ENCODE results near the gene KCNC3. TPM values are rescaled to one million over a fixed set of nuclear protein-coding genes. Genes with fewer than 3 reads are reported as not detected.

The KCNC3 gene
- 0.48 TPM for total RNA-seq (ENCODE audit: insufficient read depth, low replicate concordance)

DNA sequence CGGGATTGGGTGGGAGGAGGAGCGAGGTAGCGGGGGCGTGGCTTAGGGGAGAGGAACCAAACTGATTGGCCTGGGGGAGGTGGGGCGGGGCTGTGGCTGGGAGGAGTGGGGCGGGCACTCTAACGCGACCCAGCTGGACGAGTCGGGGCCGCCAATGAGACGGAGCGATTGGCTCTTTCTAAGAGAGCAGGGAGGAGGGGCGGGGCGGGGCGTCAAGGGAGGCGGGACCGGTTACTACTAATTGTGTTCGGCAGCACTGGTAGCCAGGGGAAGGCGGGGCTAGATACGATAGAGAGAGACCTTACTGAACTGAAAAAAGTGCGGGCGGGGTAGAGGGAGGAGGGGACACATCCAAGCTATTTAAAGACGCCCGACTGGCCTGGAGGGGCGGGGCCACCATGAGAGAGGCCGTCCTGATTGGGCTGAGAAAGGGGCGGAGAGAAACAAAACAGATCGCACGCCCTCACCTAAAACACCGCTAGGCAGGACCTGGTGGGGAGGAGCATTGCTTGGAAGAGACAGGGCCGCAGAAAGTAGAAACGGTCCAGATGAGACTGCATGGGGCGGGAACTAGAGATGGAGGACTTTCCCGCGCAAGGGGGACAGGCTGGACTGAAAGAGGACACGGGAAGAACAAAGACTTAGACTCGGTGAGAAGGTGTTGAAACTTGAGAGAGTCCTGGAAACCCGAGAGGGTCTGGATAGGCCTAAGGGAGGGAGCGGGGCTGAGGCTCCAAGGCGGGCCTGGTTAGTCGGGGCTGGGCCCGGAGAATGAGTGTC is at the start of gene KCNC3:
TSS of gene KCNC3 (minus strand) at position 232 of the 780 bp plus-strand sequence. CDS start 295 bp downstream, outside the sequence.
- DNase-seq (ENCODE audit: low spot score), result peak; percentile 99

- DNase-seq (ENCODE audit: low spot score), result no peak
Measured at GRCh38 chr19:50378863-50379236, 49.7 kb upstream of the KCNC3 start.

GRCh38 chr19:50378169-50378862 is 49.1 kb upstream of the KCNC3 start:
- no peak for DNase-seq (ENCODE audit: low spot score)

DNA sequence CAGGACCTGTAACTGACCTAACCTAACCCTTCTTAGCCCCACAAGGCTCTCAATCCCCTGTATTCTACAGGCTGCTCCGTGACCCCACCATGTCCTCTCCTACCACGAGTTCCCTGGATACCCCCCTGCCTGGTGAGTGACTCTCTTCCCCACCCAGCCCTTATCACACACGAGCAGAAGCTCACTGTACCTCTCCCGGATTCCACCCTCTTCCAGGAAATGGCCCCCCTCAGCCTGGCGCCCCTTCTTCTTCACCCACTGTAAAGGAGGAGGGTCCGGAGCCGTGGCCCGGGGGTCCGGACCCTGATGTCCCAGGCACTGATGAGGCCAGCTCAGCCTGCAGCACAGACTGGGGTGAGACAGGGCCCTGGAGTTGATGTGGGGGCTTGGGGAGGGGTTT is 48.3 kb upstream of the KCNC3 start:
- DNase-seq (ENCODE audit: low spot score), result no peak

DNA sequence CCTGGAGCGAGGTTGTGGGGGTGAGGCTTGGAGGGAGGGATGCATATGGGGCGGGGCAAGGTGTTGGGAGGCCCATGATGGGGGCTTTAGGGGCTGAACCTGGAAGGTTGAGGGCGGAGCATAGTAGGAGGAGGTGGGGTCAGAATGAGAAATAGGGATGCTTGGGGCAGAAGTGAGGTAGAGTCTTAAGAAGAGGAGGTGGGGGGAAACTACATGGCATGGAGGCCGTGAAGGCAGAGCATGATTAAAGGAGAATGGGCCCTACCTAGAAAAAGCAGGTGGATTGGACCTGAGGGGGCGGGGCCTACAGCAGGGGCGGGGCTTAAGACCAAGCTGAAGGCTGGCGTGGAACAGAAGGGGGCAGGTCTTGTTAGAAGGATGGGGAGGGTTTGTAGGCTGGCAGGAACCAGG is 47.9 kb upstream of the KCNC3 start:
- peak; percentile 29 for DNase-seq (ENCODE audit: low spot score)

DNA sequence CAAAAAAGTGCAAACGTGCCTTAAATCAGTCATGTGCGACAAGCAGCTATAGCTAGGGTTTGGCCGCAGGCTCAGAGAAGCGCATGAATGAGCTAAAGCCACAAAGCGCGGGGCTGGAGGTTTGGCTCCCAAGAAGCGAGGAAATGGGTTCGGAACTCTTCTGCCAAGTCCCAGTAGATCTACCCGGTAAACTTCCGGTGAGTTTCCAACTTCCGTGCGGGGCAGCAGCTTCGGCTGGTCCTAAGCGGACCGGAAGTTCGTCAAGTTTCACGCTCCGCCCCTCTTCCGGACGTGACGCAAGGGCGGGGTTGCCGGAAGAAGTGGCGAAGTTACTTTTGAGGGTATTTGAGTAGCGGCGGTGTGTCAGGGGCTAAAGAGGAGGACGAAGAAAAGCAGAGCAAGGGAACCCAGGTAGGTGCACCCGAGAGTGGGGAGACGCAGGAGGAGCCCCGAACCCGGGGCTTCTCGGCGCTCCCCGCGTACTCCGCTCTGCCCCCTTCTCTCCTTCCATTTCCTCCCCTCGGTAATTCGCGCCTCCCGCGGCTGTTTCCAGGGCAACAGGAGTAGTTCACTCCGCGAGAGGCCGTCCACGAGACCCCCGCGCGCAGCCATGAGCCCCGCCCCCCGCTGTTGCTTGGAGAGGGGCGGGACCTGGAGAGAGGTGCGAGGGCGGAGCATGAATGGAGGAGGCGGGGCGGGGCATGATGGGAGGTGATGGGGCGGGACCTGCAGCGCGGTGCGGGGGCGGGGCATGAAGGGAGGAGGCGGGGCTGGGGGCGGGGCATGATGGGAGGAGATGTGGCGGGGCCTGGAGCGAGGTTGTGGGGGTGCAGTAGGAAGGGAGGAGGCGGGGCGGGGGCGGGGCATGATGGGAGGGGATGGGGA is 47.2 kb upstream of the KCNC3 start, which contains the start of gene NR1H2:
TSS of gene NR1H2 (plus strand) at position 292 of the 885 bp plus-strand sequence. CDS start 1,149 bp downstream, outside the sequence.
- DNase-seq (ENCODE audit: low spot score), result peak; percentile 98

DNA sequence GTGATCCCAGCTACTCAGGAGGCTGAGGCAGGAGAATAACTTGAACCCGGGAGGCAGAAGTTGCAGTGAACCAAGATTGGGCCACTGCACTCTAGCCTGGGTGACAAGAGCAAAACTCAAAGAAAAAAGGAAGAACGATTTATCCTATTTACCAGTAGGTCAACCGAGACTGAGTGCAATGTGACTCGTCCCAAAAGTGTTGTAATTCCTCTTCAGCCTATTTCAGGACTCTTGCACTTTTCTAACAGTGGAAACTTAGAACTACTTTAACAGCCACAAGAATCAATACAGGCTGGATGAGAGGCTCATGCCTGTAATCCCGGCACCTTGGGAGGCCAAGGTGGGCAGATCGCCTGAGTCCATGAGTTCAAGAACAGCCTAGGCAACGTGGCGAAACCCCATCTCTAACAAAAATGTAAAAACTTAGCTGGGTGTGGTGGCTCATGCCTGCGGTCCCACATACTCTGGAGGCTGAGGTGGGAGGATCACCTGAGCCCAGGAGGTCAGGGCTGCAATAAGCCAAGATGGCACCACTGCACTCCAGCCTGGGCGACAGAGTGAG is 42.8 kb upstream of the KCNC3 start:
- no peak for DNase-seq (ENCODE audit: low spot score)

- DNase-seq (ENCODE audit: low spot score), result peak; percentile 91
Measured at GRCh38 chr19:50368649-50369570, 39.7 kb upstream of the KCNC3 start.

GRCh38 chr19:50365434-50366306 is 36.5 kb upstream of the KCNC3 start, which contains the start of gene NAPSA:
NAPSA (minus strand) TSS chr19:50365639; CDS start chr19:50365621, 18 bp downstream.
- DNase-seq (ENCODE audit: low spot score), result no peak

DNA sequence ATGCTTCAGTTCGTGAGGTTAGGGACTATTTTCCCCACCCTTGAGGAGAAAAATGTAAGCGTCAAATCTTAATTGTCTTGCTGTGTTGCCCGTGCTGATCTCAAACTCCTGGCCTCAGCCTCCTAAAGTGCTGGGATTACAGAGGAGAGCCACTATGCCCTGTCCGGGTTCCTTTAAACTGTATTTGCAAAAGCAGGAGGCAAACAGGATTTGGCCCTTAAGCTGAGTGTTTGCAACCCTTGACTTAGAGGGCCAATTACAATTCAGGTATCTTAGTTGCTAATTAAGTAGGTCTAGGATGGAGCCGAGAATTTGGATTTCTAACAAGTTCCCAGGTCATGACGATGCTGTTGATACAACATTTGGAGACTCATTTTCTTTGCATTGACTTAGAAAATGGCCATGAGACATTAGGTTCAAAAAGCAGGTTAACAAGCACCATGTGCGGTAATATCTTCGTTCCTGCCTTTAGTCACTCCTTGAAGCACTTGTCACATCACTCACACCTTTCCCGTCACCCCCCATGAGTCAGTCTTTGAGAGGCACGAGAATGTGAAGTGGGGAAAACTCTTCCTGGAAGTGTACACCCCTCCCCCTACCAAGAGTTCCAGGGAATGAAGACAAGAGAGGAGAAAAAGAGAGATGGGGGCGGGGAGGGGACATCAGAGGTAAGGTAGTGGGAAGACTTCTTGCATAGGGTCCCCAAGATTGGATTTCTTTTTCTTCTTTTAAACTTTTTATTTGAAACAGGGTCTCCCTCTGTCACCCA is 33.7 kb upstream of the KCNC3 start:
- no peak for DNase-seq (ENCODE audit: low spot score)

DNA sequence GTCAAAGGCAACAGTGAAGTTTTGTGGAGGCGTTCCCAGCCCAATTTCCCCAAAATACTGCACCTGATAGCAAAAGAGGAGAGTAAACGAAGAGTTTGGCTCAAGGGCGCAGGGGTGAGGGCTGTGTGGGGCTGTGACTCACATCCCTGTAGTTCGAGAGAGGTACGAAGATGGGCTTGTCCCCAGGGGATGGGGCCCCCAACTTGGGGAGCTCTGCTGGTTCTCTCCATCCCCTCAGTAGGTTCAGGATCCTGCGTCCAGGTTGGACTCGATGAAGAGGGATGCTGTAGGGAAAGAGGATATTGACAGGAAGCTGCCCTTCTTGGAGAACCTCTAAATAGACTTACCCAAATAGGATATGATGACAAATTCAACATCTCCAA is 32.8 kb upstream of the KCNC3 start:
- no peak for DNase-seq (ENCODE audit: low spot score)

DNA sequence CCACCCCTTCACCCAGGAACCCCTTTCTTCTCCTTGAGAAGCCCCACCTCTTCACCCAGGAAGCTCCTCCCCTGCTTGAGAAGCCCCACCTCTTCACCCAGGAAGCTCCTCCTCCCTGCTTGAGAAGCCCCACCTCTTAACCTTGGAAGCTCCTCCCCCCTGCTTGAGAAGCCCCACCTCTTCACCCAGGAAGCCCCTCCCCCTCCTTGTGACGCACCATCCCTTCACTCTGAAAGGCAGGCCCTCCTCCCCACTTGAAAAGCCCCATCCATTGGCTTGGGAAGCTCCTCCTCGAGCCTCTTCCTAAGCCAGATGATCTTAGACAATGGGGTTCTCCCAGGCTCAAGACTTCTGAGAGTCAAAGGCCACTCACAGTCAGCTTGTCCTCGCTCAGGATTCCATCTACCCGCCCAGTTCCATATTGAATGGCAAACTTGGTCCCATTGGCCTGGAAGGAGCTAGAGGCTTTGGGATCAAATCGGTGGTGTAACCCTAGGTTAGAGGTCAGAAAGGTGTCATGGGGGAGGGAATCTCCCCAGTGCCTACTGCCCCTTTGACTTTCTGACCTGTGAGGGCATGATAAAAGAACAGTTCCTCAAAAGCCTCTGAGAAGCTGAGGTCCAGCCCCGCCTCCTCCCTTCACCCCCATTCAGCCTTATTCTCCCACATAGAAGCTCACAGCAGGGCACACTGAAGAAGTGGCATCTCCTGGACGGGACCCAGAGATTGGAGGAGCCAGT is 32.3 kb upstream of the KCNC3 start:
- no peak for DNase-seq (ENCODE audit: low spot score)

- DNase-seq (ENCODE audit: low spot score), result no peak
Measured at GRCh38 chr19:50359328-50359818, 30.2 kb upstream of the KCNC3 start.

DNA sequence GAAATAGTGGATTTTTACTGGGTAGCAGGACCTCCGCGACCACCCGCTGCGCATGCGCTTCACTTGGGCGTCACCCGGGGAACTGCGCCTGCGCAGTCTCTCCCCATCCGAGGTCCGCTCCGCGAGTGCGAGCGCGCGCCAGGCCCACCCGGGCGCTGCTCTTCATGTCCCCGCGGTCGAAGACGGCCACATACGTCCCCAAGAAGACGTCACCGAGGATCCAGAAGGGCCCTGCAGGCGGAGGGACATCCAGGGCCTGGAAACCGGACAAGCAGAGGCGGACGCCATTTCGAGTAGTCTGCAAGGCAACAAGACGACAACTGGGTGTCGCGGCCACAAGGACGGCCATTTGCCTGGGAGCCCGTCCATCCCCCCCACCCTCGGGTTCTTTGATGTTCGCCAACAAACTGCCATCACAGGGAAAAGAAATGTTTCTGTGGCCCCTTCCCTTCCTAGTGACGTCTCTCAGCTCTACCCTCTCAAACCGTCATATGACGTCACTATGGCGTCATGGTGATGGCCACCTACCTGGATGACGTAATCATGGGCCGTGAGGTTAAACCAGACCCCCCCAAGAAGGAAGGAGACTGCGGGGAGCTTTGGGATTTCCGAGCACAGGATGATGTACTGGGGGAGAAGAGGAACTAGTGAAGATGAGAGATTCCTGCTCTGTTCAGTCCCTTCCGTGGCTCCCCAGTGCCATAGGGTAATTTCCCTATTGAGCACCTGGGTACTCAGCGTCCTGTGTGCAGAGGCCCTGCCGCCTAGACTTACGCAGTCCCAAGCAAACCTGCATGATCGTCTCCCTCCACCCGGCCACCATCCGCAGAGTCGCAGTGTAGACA is 29.5 kb upstream of the KCNC3 start:
- peak; percentile 66 for DNase-seq (ENCODE audit: low spot score)

- DNase-seq (ENCODE audit: low spot score), result peak; percentile 69
Measured at GRCh38 chr19:50357178-50358100, 28.3 kb upstream of the KCNC3 start.
